ENCODE data around the gene GLT8D2. TPM values are rescaled to one million over a fixed set of nuclear protein-coding genes. Genes with fewer than 3 reads are reported as not detected.

The GLT8D2 gene
- 0.16 to 0.29 TPM (median 0.28 TPM) in 5 replicates for total RNA-seq (2022; extraction: Qiagen RNA extraction)

DNA sequence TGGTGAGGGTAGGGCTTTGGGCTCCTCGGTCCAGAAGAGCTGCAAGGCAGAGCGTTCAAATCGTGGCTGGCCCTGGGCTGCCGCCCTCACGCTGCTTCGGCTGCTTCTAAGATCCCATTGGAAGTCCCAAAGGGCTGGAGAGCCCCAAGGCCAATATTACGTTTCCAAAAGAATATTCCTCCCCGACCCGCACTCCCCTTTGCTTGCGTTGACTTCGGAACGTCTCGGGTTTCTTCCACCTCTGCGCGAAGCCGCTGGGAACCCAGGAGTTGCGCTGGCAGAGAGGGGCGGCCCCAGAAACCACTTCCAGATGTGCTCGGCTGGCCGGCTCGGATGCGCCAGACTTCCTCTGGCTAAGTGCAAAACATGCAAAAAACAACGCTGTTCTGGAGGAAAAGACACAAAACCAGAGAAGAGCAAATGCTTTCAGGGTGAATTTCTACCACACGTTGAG is at the start of gene GLT8D2:
TSS of gene GLT8D2 (minus strand) at position 285 of the 454 bp plus-strand sequence. CDS start 30,539 bp downstream, outside the sequence.

GRCh38 chr12:104064031-104064841 is 14.2 kb upstream of the GLT8D2 start, which contains the start of gene HCFC2:
Gene HCFC2, plus strand, starts transcription at chr12:104064531. Its CDS starts 30 bp downstream, at chr12:104064561.

GRCh38 chr12:103965590-103966504 is 84.1 kb downstream of the GLT8D2 start, which contains the start of gene TDG:
Gene TDG, plus strand, starts transcription at chr12:103965872. Its CDS starts 166 bp downstream, at chr12:103966038.

Other genes with a start within 250 kb of the GLT8D2 start
- gene NT5DC3, start 209.0 kb downstream of the GLT8D2 start, total RNA-seq (2022; extraction: Qiagen RNA extraction) = 28.8 to 41.4 TPM (median 32.8 TPM) in 5 replicates
- 566 to 645 TPM (median 619 TPM) in 5 replicates for gene HSP90B1, start 119.8 kb downstream of the GLT8D2 start, total RNA-seq (2022; extraction: Qiagen RNA extraction)
- gene TDG, start 84.3 kb downstream of the GLT8D2 start, total RNA-seq (2022; extraction: Qiagen RNA extraction) = 25.2 to 28.5 TPM (median 27.3 TPM) in 5 replicates
- 4.2 to 6.3 TPM (median 6.0 TPM) in 5 replicates for gene HCFC2, start 14.3 kb upstream of the GLT8D2 start, total RNA-seq (2022; extraction: Qiagen RNA extraction)
- 19.6 to 30.9 TPM (median 25.6 TPM) in 5 replicates for gene NFYB, start 88.0 kb upstream of the GLT8D2 start, total RNA-seq (2022; extraction: Qiagen RNA extraction)
- 644 to 802 TPM (median 713 TPM) in 5 replicates for gene TXNRD1, start 165.6 kb upstream of the GLT8D2 start, total RNA-seq (2022; extraction: Qiagen RNA extraction)